Activated T-cell treated with anti-CD3 and anti-CD28 coated beads for 24 hours (primary cell): Measurements from ENCODE around the gene NOX4.
"Not testable (repeated sequence)": the region's sequence is repeated elsewhere in the genome, so short reads cannot be mapped to it uniquely, and the experiment has no call there.

ENCODE experiments used
- DNase-seq: peaks from one replicate; pipeline ENCODE4 v3.0.0-alpha.2; 2020; ENCODE audit warnings: low read depth

Gene NOX4

GRCh38 chr11:89303029-89303428, 188.1 kb downstream of the NOX4 start:
- not testable (repeated sequence) for DNase-seq

- DNase-seq: not testable (repeated sequence)
These were observed 196.2 kb downstream of the NOX4 start for GRCh38 chr11:89295023-89295422.

GRCh38 chr11:89293965-89294679, 197.1 kb downstream of the NOX4 start:
- no peak for DNase-seq

- DNase-seq: not testable (repeated sequence)
These were observed 203.2 kb downstream of the NOX4 start for GRCh38 chr11:89288004-89288403.

- not testable (repeated sequence) for DNase-seq
These were observed 204.6 kb downstream of the NOX4 start for GRCh38 chr11:89286601-89287000.

GRCh38 chr11:89281032-89281677, 210.0 kb downstream of the NOX4 start:
- DNase-seq: not testable (repeated sequence)

- DNase-seq: no peak
These were observed 212.0 kb downstream of the NOX4 start for GRCh38 chr11:89279176-89279575.

- no peak for DNase-seq
These were observed 215.2 kb downstream of the NOX4 start for GRCh38 chr11:89275966-89276365.
